ENCODE measurements around the gene LNP1.
"Not testable (repeated sequence)": the region's sequence is repeated elsewhere in the genome, so short reads cannot be mapped to it uniquely, and the experiment has no call there.

The LNP1 gene, protein sequence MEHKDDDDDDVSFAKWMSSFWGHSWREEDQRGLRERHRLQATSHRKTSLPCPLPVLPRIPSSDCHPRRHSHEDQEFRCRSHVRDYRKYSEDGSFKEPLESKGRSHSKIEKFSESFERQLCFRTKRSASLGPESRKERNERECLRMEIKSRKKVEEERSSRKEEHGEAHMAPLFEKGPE

GRCh38 chr3:100400780-100401673 is at the start of gene LNP1, which contains the start of gene TOMM70:
Gene LNP1 (plus strand): TSS chr3:100401539. CDS start chr3:100429730, 28,191 bp downstream.
Gene TOMM70 (minus strand): TSS chr3:100401089. CDS start chr3:100400949, 140 bp downstream.
- peak; percentile 92 for DNase-seq

DNA sequence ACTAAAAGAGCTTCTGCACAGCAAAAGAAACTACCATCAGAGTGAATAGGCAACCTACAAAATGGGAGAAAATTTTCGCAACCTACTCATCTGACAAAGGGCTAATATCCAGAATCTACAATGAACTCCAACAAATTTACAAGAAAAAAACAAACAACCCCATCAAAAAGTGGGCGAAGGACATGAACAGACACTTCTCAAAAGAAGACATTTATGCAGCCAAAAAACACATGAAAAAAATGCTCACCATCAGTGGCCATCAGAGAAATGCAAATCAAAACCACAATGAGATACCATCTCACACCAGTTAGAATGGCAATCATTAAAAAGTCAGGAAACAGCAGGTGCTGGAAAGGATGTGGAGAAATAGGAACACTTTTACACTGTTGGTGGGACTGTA is 49.6 kb upstream of the LNP1 start:
- DNase-seq = not testable (repeated sequence)

DNA sequence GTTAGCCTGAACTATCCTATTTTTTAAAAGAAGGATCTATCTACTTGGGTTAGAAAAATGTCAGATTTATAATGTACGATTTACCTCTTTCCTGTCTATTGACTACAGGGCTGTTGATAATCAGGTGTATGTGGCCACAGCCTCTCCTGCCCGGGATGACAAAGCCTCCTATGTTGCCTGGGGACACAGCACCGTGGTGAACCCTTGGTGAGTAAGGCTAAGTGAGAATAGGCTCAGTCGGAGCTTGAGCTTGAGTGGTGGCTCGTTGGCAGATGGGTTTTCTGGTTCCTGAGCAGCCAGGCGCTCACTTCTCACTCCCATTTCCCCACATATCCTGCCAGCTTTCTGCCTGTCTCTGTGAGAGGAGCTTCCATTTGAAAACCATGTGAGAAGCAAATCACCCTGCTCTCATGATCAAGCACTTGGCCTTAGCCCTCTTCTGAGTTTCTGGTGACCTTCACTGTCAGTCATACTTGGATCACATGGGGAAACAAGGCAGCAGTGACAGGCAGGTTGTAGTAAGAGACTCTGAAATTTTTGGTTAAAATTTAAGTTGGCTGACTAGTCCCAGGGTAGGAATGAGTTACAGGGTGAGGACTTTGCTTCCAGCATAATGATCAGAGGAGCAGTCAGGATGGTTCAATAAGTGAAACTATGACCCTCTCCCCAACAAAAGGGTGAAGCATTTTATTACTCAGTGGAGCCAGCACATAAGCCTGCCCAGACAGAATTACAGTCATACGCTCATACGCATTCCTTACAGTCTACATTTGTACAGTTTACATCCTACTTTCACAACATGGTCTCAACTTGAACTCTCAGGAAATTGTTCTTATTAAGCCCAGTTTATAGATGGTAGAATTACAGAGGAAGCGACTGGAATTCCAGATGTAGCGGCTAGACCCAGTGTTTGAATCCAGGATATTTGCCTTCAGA is 48.8 kb upstream of the LNP1 start:
- no peak for DNase-seq

DNA sequence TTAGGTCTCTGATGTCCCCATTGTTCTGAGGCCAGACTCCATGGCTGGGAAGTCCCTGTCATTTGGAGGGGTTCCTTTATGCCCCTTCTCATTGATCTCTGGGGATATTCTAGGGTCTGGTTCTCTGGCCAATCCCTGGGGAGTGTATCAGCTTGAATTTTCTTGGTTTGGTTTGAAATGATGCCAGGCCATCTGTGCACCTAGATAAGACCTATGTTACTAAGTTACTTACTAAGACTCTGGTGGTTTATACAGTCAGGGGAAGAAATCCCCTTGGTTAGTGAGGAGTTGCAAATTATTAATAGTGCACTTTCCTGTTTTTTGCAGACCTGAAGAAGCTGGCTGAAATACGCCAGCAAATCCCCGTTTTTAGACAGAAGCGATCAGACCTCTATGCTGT is 46.5 kb upstream of the LNP1 start:
- no peak for DNase-seq

DNA sequence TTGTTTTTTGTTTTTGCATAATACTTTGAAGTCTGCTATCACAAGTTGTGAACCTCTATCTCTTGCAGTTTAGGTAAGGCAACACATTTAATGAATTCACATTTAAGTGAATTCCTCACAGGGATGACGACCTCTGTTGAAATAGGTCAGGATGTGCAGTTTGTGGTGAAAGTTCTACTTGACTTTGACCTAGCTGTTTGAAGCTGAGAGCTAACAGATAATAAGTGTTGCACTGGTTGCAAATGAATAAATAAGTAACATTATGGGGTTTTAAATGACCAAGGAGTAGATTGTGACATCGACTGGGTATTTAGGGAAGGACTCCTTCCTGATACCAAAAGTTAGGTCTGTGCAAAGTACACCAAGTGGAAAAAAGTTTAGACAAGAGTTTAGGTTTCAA is 42.9 kb upstream of the LNP1 start:
- no peak for DNase-seq

DNA sequence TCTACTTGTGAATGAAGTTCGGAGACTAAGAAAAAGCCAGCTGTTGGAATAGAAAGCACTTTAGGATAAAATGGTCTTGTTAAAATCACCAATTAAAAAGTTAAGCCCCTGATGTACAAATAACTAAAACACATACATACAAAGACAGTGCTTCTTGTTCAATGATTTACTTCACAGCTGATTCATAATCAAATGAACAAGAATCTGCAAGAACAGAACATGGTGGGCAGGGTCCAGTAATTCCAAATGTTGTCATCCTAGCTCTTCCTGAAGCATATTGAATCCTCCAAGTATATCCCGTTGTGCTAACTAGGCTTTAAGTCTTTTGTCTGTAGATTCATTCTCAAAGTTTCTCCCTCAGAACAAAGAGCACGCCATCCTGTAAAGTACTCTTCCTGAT is 42.3 kb upstream of the LNP1 start:
- DNase-seq = no peak

DNA sequence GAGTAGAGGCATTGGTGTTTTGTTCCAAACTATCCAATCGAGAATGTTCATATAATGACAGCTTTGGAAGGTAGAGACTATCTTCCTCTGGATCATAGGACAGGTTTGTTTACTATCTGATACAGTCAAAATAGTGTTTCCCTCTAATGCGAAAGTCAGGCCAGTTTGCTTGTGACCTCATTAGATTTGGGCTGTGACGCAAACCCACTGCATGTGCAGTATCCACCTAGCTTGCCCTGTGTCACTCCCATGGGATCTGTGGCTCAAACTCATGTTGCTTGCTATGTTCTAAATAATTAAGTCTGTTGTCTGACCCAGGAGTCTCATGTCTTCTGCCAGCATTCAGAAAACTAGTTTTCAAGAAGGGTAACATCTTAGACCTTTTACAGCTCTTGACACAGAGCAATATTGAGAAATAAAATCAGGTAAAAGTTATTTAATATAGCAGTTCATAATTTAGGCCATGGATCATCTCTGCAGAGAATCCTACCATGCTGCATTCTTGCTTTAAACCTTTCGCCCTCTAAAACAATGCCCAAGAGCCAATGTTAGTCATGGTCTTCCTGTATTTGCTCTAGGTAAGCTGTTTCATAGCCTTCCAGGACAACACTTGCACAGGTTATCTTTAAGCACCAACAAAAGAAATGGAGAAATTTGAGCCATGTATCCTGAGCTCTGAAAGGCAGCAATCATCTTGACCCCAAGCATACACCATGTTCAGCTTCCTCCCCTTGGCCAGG is 40.4 kb upstream of the LNP1 start:
- no peak for DNase-seq

DNA sequence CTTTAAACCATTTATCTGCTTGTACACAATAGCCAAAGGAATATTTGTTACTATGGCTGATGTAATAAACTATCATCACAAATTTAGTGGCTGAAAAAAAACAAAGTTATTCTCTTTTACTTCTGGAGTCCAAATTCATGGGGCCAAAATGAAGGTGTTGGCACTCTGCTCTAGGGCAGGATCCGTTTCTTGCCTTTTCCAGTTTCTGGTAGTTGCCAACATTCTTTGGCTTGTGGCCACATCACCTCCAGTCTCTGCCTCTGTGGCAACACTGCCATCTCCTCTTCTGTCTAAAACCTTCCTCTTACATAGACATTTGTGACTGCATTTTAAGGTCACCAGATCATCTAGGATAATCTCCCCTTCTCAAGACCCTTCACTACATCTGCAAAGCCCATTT is 39.4 kb upstream of the LNP1 start:
- no peak for DNase-seq

DNA sequence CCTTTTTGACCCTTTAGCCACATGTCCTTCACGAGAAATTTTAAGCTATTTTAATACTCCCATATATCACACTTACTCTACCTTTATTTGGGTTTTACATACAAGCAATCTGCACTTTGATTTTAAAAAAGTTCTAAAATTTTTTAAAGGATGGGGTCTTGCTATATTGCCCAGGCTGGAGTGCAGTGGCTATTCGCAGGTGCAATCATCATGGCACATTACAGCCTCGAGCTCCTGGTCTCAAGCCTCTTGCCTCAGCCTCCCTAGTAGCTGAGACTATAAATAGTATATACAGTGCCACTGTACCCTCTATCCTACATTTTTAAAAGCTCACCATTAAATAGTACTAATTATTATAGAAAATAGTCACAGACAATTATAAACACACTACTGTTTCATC is 36.9 kb upstream of the LNP1 start:
- no peak for DNase-seq

- DNase-seq = no peak
Observed at GRCh38 chr3:100366424-100366823, 34.9 kb upstream of the LNP1 start.

DNA sequence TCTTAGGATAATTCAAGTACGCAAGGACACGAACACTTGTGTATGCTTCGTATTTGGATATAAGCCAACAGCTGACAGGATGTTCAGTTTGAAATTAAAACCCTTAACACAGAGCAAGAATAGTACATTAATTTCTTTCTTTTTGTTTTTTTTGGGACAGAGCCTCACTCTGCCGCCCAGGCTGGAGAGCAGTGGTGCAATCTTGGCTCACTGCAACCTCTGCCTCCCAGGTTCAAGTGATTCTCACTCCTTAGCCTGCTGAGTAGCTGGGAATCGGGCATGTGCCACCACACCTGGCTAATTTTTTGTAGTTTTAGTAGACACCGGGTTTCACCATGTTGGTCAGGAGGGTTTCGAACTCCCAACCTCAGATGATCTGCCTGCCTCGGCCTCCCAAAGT is 32.9 kb upstream of the LNP1 start:
- no peak for DNase-seq

- DNase-seq = no peak
Observed at GRCh38 chr3:100370756-100371155, 30.6 kb upstream of the LNP1 start.

- no peak for DNase-seq
Observed at GRCh38 chr3:100374521-100374920, 26.8 kb upstream of the LNP1 start.

GRCh38 chr3:100376301-100376700 is 25.0 kb upstream of the LNP1 start:
- no peak for DNase-seq

GRCh38 chr3:100384733-100385525 is 16.4 kb upstream of the LNP1 start:
- DNase-seq = no peak

DNA sequence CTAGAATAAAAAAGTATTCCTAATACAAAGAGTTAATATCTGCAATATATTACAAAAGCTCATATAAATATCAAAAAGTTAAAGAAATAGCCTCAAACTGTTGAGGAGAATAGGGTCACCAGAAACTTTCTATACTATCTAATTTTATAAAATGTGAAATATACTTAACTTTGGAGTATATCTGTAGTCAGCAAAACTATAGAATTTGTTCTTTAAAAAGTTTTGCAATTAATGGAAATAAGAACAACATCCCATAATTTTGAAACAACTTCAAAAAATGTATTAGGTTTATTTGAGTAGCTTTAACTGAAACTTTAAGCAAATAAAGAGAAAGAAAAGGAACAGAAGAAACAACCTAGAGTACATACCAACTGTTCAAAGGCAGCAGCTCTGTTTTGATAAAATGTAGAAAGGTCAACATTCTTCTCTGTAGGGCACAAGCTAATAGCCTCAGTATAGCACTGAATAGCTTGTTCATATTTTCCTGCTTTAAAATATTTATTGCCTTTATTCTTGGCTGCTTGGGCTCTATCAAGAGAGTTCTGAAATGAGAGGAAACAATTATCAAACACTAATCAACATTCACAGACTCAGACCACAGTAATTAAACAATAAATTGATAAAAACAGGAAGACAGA is 14.8 kb upstream of the LNP1 start:
- DNase-seq = no peak

- DNase-seq = no peak
Observed at GRCh38 chr3:100389025-100389424, 12.3 kb upstream of the LNP1 start.

- DNase-seq = no peak
Observed at GRCh38 chr3:100395679-100396431, 5.5 kb upstream of the LNP1 start.

GRCh38 chr3:100396967-100397366 is 4.4 kb upstream of the LNP1 start:
- DNase-seq = no peak

DNA sequence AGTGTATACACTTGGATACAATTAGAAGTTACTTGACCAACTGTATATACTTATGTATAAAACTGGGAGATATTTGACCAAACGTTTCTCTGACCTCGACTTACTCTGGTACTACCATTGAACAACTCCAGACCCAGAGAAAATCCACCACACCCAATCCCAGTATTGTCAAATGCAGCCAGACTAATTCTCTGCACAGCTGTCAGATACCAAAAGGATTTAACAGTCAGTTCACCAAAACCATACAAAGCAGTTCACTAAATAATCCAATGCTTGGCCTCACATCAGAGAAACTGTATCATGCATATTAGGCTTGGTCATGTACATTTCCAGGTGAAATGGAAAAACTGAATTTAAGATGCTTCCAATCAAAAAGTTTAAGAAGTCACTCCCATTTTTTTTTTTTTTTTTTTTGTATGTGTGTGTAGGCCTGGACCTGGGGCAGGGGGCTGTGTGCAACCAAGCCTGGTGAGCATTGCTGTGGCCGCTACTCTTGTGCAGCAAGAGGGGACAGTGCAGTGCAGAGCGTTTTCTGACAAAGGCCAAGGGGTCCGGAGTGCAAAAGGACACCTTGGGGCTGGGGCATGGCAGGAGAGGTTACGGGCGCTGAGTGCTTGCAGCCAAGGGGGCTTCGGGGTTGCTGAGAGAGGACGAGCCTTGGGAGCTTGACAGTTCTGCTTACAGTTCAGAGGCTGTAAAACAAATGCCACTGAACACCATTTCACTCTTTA is 1.8 kb upstream of the LNP1 start:
- DNase-seq = no peak

All from stimulated activated CD4-positive, alpha-beta T cell treated with anti-CD3 and anti-CD28 coated beads, Interleukin-4, amount 100 ng/mL, for 4 hours (primary cell).